Measurements from ENCODE around the gene LPCAT1. TPM values are rescaled to one million over a fixed set of nuclear protein-coding genes. Genes with fewer than 3 reads are reported as not detected.

LPCAT1 gene
- total RNA-seq, 1 donor from 2014 or later: 475 TPM

GRCh38 chr5:1508659-1509290 is 15.0 kb downstream of the LPCAT1 start:
- Histone ChIP-seq H3K9me3 (no peaks in the 10 kb centered on the region), H3K4me1 (peaks cover 52% of the 10 kb centered on the region), H3K36me3 (peaks cover 40% of the 10 kb centered on the region), H3K27me3 (ENCODE audit: low read depth) (no peaks in the 10 kb centered on the region), H3K4me3 (no peak overlapping the region), H3K27ac (peak overlapping the region; percentile 6)
- no peak for TF ChIP-seq CTCF (IDR thresholded peaks at IDR 0.05)
- ATAC-seq (no peak), DNase-seq (peak; percentile 44)
- intact Hi-C loops (cut with DNase I): no loop called here

GRCh38 chr5:1507961-1508658 is 15.7 kb downstream of the LPCAT1 start:
- H3K27ac ChIP-seq: no peak overlapping the region
- peaks cover 36% of the 10 kb centered on the region for H3K36me3 ChIP-seq
- DNase-seq: peak; percentile 37

GRCh38 chr5:1507457-1507856 is 16.3 kb downstream of the LPCAT1 start:
- Histone ChIP-seq H3K4me1 (peaks cover 64% of the 10 kb centered on the region), H3K9me3 (no peaks in the 10 kb centered on the region), H3K27me3 (ENCODE audit: low read depth) (no peaks in the 10 kb centered on the region), H3K27ac (no peak overlapping the region), H3K4me3 (no peak overlapping the region), H3K36me3 (peaks cover 30% of the 10 kb centered on the region)
- intact Hi-C loops (cut with DNase I): no loop called here
- DNase-seq (peak; percentile 78), ATAC-seq (peak; percentile 66 to 73)
- TF ChIP-seq CTCF (IDR thresholded peaks at IDR 0.05): no peak

More at GRCh38 chr5:1507961-1508658, 15.7 kb downstream of the LPCAT1 start:
- Histone ChIP-seq H3K4me1 (peaks cover 57% of the 10 kb centered on the region), H3K27me3 (ENCODE audit: low read depth) (no peaks in the 10 kb centered on the region), H3K9me3 (no peaks in the 10 kb centered on the region), H3K4me3 (no peak overlapping the region)
- intact Hi-C loops (cut with DNase I): no loop called here
- TF ChIP-seq CTCF (IDR thresholded peaks at IDR 0.05): no peak
- ATAC-seq: no peak

- intact Hi-C loops (cut with DNase I): no loop called here
- H3K9me3 ChIP-seq: no peaks in the 10 kb centered on the region
- no peak overlapping the region for H3K4me3 ChIP-seq
- peaks cover 25% of the 10 kb centered on the region for H3K36me3 ChIP-seq
- DNase-seq: no peak
- H3K27me3 ChIP-seq (ENCODE audit: low read depth): no peaks in the 10 kb centered on the region
- H3K27ac ChIP-seq: no peak overlapping the region
- no peak for ATAC-seq
- TF ChIP-seq CTCF (IDR thresholded peaks at IDR 0.05): no peak
- H3K4me1 ChIP-seq: peaks cover 68% of the 10 kb centered on the region
Observed at GRCh38 chr5:1507014-1507375, 16.8 kb downstream of the LPCAT1 start.

GRCh38 chr5:1506242-1507013 is 17.3 kb downstream of the LPCAT1 start:
- ATAC-seq: no peak
- no peak for DNase-seq
- Histone ChIP-seq H3K4me3 (no peak overlapping the region), H3K27ac (no peak overlapping the region), H3K36me3 (peaks cover 20% of the 10 kb centered on the region), H3K4me1 (peaks cover 74% of the 10 kb centered on the region), H3K27me3 (ENCODE audit: low read depth) (no peaks in the 10 kb centered on the region), H3K9me3 (no peaks in the 10 kb centered on the region)
- intact Hi-C loops (cut with DNase I): no loop called here
- TF ChIP-seq CTCF (IDR thresholded peaks at IDR 0.05): no peak

Data from lower lobe of right lung (tissue), 2 donors.